Inflammatory macrophage treated with lipopolysaccharide for 1 hour (primary cell): Measurements from ENCODE around the gene SGMS1.
A peak's percentile ranks its signal among the peaks of the same experiment; 100 is the strongest.

ENCODE experiments used
- DNase-seq, 2 donors: peaks; one replicate each; pipeline ENCODE4 v3.0.0-alpha.2; 2020 to 2022

The SGMS1 gene

GRCh38 chr10:50635286-50635685 lies 11.5 kb upstream of the SGMS1 start:
- DNase-seq: no peak

GRCh38 chr10:50634479-50634878 lies 10.7 kb upstream of the SGMS1 start:
- DNase-seq: no peak

- no peak for DNase-seq
Measured at GRCh38 chr10:50631052-50631451, 7.3 kb upstream of the SGMS1 start.

- no peak for DNase-seq
Measured at GRCh38 chr10:50629495-50630122, 5.9 kb upstream of the SGMS1 start.

GRCh38 chr10:50627896-50628295 lies 4.1 kb upstream of the SGMS1 start:
- no peak for DNase-seq

GRCh38 chr10:50627443-50627842 lies 3.7 kb upstream of the SGMS1 start:
- DNase-seq: no peak

GRCh38 chr10:50625649-50626132 lies 1.9 kb upstream of the SGMS1 start:
- DNase-seq: no peak

GRCh38 chr10:50624866-50625501 lies 1.2 kb upstream of the SGMS1 start:
- DNase-seq: peak; percentile 66 to 72

- DNase-seq: peak; percentile 92 to 96
Measured at GRCh38 chr10:50624413-50624865, 683 bp upstream of the SGMS1 start.

- peak; percentile 29 to 37 for DNase-seq
Measured at GRCh38 chr10:50622706-50623662, 772 bp downstream of the SGMS1 start.

- peak; percentile 77 to 81 for DNase-seq
Measured at GRCh38 chr10:50621968-50622705, 1.6 kb downstream of the SGMS1 start.

- no peak for DNase-seq
Measured at GRCh38 chr10:50620899-50621298, 2.9 kb downstream of the SGMS1 start.

GRCh38 chr10:50619882-50620281 lies 3.9 kb downstream of the SGMS1 start:
- no peak for DNase-seq

GRCh38 chr10:50619166-50619565 lies 4.6 kb downstream of the SGMS1 start:
- no peak for DNase-seq

GRCh38 chr10:50618624-50619023 lies 5.1 kb downstream of the SGMS1 start:
- no peak for DNase-seq

- no peak for DNase-seq
Measured at GRCh38 chr10:50615658-50616057, 8.1 kb downstream of the SGMS1 start.

- no peak for DNase-seq
Measured at GRCh38 chr10:50614444-50615137, 9.2 kb downstream of the SGMS1 start.

GRCh38 chr10:50613726-50614443 lies 9.9 kb downstream of the SGMS1 start:
- DNase-seq: no peak

- no peak for DNase-seq
Measured at GRCh38 chr10:50613150-50613549, 10.6 kb downstream of the SGMS1 start.

- DNase-seq: no peak
Measured at GRCh38 chr10:50610368-50610767, 13.4 kb downstream of the SGMS1 start.

- no peak for DNase-seq
Measured at GRCh38 chr10:50607356-50607925, 16.3 kb downstream of the SGMS1 start.
